ENCODE measurements around the gene COQ10B. TPM values are rescaled to one million over a fixed set of nuclear protein-coding genes. Genes with fewer than 3 reads are reported as not detected.
A peak's percentile ranks its signal among the peaks of the same experiment; 100 is the strongest.

Gene COQ10B
- 10 to 100 TPM; 14.0 to 14.6 TPM for total RNA-seq

DNA sequence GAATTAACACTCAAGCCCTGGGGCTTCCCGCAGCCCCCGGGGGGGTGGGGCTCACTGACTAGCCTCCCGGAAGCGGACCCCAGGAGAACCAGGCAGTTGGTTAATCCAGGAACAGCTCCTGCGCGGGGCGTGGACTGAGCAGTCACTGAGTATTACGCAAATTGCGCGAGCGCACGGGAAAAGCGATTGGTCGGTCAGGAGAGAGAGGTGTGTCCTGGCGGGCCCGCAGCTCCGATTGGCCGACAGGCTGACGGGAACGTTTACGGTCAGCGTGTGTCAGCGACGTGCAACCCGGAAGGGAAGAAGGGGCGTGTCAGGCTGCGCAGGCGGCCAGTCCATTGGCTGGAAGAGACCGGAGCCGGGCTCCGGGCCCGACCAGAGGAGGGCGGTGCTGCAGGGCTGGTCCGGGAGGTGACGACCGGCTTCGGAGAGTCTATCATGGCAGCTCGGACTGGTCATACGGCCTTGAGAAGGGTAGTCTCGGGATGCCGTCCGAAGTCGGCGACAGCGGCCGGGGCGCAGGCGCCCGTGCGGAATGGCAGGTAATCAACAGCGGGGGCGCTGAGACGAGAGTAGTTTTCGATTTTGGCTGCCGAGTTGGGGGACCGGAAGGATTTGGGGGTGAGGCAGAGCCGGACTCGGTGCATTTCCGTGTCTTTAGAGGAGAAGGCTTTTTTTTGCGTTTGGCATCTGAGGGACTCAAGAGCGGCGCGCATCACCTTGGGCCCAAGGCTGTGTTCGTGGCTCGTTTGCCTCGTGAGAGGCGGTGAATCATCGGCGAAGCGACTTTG, at the start of gene COQ10B:
TSS of gene COQ10B (plus strand) at position 430 of the 791 bp plus-strand sequence. CDS start at position 439, 9 bp downstream.
- intact Hi-C loops (cut with micrococcal nuclease) = loop anchor here (1.0 to 2.0 kb wide), 2 partner anchors 18 to 47 kb away; partner anchors contain the start of genes HSPE1 and SF3B1
- DNase-seq = peak; percentile 99
- Mint-ChIP-seq H3K27me3 (no peaks in the 10 kb centered on the region), H3K27ac (peak within 1 kb of the TSS; percentile 99), H3K36me3 (ENCODE audit: low read depth) (peaks cover 3% of the 10 kb centered on the region), H3K9me3 (no peaks in the 10 kb centered on the region), H3K4me1 (ENCODE audit: low read depth) (peaks cover 43% of the 10 kb centered on the region), H3K4me3 (peak within 1 kb of the TSS; percentile 92)
- ATAC-seq = peak; percentile 92
- CTCF ChIA-PET = interaction anchor here (0.7 to 1.9 kb wide), 3 partner anchors 10 to 49 kb away, joined by 3 to 8 read pairs (median 6); partner anchors contain the start of gene SF3B1
- POLR2A ChIA-PET = interaction anchor here (0.8 to 3.7 kb wide), 14 partner anchors 11 to 252 kb away, joined by 3 to 15 read pairs (median 4); partner anchors contain the start of genes HSPE1, MARS2 and SF3B1
- TF ChIP-seq, protein P1, sequence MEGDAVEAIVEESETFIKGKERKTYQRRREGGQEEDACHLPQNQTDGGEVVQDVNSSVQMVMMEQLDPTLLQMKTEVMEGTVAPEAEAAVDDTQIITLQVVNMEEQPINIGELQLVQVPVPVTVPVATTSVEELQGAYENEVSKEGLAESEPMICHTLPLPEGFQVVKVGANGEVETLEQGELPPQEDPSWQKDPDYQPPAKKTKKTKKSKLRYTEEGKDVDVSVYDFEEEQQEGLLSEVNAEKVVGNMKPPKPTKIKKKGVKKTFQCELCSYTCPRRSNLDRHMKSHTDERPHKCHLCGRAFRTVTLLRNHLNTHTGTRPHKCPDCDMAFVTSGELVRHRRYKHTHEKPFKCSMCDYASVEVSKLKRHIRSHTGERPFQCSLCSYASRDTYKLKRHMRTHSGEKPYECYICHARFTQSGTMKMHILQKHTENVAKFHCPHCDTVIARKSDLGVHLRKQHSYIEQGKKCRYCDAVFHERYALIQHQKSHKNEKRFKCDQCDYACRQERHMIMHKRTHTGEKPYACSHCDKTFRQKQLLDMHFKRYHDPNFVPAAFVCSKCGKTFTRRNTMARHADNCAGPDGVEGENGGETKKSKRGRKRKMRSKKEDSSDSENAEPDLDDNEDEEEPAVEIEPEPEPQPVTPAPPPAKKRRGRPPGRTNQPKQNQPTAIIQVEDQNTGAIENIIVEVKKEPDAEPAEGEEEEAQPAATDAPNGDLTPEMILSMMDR (IDR thresholded peaks at IDR 0.05) = no peak

DNA sequence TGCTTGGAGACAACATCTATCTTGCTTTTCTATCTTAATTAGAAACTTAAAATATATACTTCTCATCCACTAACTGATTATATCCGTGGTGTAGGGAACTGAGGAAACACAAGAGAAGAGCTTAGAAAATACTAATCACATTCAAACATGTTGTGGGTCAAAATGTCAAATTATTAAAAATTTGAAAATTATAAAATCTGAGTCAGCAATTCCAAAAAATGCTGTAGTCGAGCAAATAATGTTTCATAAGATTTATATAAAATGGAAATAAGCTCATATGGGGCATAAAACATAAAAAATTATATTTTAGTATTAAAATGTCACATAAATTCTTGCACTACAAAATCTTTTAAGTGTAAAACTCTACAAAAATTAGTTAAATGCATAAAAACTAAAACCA, 47.8 kb upstream of the COQ10B start:
- DNase-seq = no peak
- POLR2A ChIA-PET = interaction anchor here (0.8 kb wide), 2 partner anchors 30 to 391 kb away, joined by 4 read pairs; partner anchors contain the start of gene SF3B1
- Mint-ChIP-seq H3K27ac (no peak overlapping the region), H3K4me1 (ENCODE audit: low read depth) (no peaks in the 10 kb centered on the region), H3K4me3 (no peak overlapping the region), H3K27me3 (no peaks in the 10 kb centered on the region), H3K9me3 (no peaks in the 10 kb centered on the region), H3K36me3 (ENCODE audit: low read depth) (peaks cover 61% of the 10 kb centered on the region)
- intact Hi-C loops (cut with micrococcal nuclease) = no loop called here
- CTCF ChIA-PET = no interaction called here
- TF ChIP-seq, protein P1 (IDR thresholded peaks at IDR 0.05) = no peak
- no peak for ATAC-seq

DNA sequence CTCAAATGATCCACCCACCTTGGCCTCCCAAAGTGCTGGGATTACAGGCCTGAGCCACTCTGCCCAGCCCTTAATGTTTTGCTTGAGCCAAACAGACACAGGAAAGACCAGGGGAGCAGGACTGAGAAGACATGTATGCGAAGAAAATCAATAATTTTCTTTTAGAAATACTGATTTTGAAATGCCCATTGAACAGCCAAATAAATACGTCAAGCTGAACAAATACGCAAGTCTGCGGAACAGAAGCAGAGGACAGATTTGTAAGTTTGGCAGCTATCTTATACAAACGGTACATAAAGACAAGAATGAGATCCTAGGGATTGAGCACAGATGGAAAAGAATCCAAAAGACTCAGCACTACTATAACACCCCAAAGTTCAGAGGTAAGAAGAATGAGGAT, 39.3 kb upstream of the COQ10B start:
- ATAC-seq (no peak), DNase-seq (no peak)
- POLR2A ChIA-PET = interaction anchor here (1.4 kb wide), 1 partner anchor 15 kb away, joined by 3 read pairs; no protein-coding TSS in a partner anchor
- H3K4me3 Mint-ChIP-seq = no peak overlapping the region
- H3K36me3 Mint-ChIP-seq (ENCODE audit: low read depth) = peaks cover 48% of the 10 kb centered on the region
- no peaks in the 10 kb centered on the region for H3K27me3 Mint-ChIP-seq
- H3K4me1 Mint-ChIP-seq (ENCODE audit: low read depth) = no peaks in the 10 kb centered on the region
- CTCF ChIA-PET = interaction anchor here (1.0 kb wide), 1 partner anchor 16 kb away, joined by 4 read pairs; no protein-coding TSS in a partner anchor
- intact Hi-C loops (cut with micrococcal nuclease) = no loop called here
- TF ChIP-seq, protein P1 (IDR thresholded peaks at IDR 0.05) = no peak
- H3K9me3 Mint-ChIP-seq = no peaks in the 10 kb centered on the region
- no peak overlapping the region for H3K27ac Mint-ChIP-seq

DNA sequence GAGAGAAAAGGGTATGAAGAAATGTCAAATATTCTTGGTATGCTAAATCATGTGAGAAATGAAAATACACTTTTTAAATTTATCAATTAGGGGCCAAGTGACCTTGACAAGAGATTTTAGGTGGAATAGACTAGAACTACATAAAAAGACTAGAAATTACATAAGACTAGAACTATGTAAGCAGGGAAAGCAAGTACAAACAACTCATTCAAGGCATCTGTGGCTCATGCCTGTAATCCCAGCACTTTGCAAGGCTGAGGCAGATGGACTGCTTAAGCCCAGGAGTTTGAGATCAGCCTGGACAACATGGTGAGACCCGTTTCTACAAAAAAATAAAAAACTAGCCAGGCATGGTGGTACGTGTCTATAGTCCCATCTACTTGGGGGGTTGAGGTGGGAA, 38.8 kb upstream of the COQ10B start:
- H3K36me3 Mint-ChIP-seq (ENCODE audit: low read depth) = peaks cover 49% of the 10 kb centered on the region

More for the DNA sequence above, 38.8 kb upstream of the COQ10B start:
- no peak for ATAC-seq
- DNase-seq = no peak
- intact Hi-C loops (cut with micrococcal nuclease) = no loop called here
- H3K4me3 Mint-ChIP-seq = no peak overlapping the region
- H3K4me1 Mint-ChIP-seq (ENCODE audit: low read depth) = peaks cover 2% of the 10 kb centered on the region
- POLR2A ChIA-PET = interaction anchor here (1.4 kb wide), 1 partner anchor 16 kb away, joined by 3 read pairs; no protein-coding TSS in a partner anchor
- CTCF ChIA-PET = interaction anchor here (1.2 to 1.3 kb wide), 3 partner anchors 14 to 364 kb away, joined by 3 to 4 read pairs (median 3); no protein-coding TSS in a partner anchor
- no peaks in the 10 kb centered on the region for H3K9me3 Mint-ChIP-seq
- H3K27ac Mint-ChIP-seq = no peak overlapping the region
- TF ChIP-seq, protein P1 (IDR thresholded peaks at IDR 0.05) = no peak
- no peaks in the 10 kb centered on the region for H3K27me3 Mint-ChIP-seq

Measured in activated CD8-positive, alpha-beta T cell treated with anti-CD3 and anti-CD28 coated beads for 36 hours (primary cell).